RWPE1 (cell line): ENCODE data around the gene UBE2G1.

Experiments used
- CTCF ChIA-PET: fragments of 350-600 bp; sonication (Branson Sonifier 250); formaldehyde crosslinking; extraction: SDS; loops from one replicate; lab custom pipeline; 2021; lab: Yijun Ruan, JAX
- POLR2A ChIA-PET: fragments of 400-600 bp; formaldehyde crosslinking; extraction: SDS; loops from one replicate; lab custom pipeline; 2020; ENCODE audit warnings: antibody characterized with exemption; ENCODE audit not compliant: low non-redundant PET; lab: Yijun Ruan, JAX
- DNase-seq: peaks from one replicate; pipeline ENCODE4 v3.0.0; 2012; ENCODE audit warnings: low spot score
- H3K27ac ChIP-seq: fragments of 450-650 bp; 2 replicates; pipeline ENCODE4 v1.5.1; 2017
- CTCF ChIP-seq: fragments of 450-650 bp; conservative IDR thresholded peaks from 2 replicates; pipeline ENCODE4 v1.5.1; 2017; ENCODE audit warnings: low read depth, mild to moderate bottlenecking

The UBE2G1 gene

GRCh38 chr17:4247971-4248388, 118.5 kb downstream of the UBE2G1 start:
- peak overlapping the region; percentile 62 for H3K27ac ChIP-seq
- CTCF ChIA-PET, result interaction anchor here (0.6 kb wide), 1 partner anchor 32 kb away, joined by 7 read pairs; no protein-coding TSS in a partner anchor
- DNase-seq, result peak; percentile 68
- POLR2A ChIA-PET, result no interaction called here
- no peak for TF ChIP-seq CTCF

DNA sequence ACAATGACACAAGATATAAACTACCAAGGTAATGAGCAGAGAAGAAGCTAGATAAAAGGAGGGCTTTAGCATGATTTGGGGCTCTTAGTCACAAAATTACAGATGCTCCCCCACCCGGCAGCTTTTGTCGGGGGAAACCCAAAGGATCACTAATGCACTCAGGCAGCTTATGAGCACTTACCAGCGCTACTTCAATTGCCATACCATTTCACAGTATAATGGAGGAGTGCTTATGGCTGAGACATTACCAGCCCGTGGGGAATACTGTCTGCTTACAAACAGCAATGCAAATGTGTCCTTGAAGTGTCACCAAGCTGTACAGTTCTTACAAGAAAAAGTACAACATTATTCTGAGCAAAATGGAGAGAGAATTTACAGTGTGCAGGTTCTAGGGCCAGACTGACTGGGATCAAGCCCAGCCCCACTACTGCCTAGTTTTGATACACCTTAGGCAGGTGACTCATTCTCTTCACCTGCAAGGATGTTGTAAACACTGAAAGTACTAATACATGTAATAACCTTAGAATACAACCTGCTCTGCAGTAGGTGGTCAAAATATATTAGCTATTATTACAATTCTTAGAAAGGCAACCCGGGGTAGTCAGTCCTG, 119.0 kb downstream of the UBE2G1 start:
- ChIA-PET CTCF (interaction anchor here (0.6 kb wide), 1 partner anchor 32 kb away, joined by 7 read pairs; no protein-coding TSS in a partner anchor), POLR2A (no interaction called here)
- peak overlapping the region; percentile 62; the same call in 1 of the 2 replicates for H3K27ac ChIP-seq
- DNase-seq, result peak; percentile 76
- no peak for TF ChIP-seq CTCF

DNA sequence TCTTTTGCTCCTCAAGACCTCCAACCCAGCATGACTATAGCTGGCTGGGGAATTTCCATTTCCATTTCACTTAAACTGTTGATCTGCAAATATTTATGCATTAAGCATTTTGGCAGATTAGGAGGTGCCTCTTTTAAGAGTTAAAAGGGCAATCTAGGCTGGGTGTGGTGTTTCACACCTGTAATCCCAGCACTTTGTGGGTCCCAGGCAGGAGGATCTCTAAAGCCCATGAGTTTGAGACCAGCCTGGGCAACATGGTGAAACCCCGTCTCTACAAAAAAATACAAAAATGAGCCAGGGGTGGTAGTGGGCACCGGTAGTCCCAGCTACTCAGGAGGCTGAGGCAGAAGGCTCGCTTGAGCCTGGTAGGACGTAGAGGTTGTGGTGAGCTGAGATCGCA, 119.8 kb downstream of the UBE2G1 start:
- no peak for DNase-seq
- ChIA-PET POLR2A (no interaction called here), CTCF (interaction anchor here (0.6 kb wide), 1 partner anchor 25 kb away, joined by 3 read pairs; no protein-coding TSS in a partner anchor)
- no peak for TF ChIP-seq CTCF
- H3K27ac ChIP-seq, result no peak overlapping the region

GRCh38 chr17:4241535-4241934, 124.9 kb downstream of the UBE2G1 start:
- TF ChIP-seq CTCF, result no peak
- no peak overlapping the region for H3K27ac ChIP-seq
- ChIA-PET CTCF (interaction anchor here (0.6 to 1.4 kb wide), 2 partner anchors 16 to 26 kb away, joined by 3 to 7 read pairs; no protein-coding TSS in a partner anchor), POLR2A (no interaction called here)
- no peak for DNase-seq

DNA sequence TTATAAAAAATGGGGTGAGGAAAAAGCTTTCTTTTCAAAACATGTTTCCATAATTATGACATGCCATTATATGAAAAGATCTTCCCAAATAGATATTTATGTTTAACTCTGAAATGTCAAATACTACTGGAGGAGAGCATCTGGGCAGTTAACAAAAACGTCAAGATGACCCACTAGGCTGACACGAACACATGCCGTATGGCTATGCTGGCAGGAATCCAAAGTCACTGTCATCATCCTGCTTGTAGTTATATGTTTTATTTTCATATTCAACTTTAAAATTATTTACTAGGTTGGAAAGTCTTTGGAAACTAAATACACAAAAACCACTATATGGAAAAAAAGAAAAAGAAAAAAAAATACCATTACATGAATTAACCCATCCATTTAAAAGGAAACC, 130.0 kb downstream of the UBE2G1 start:
- DNase-seq, result no peak
- H3K27ac ChIP-seq, result no peak overlapping the region
- CTCF ChIA-PET, result no interaction called here
- POLR2A ChIA-PET, result no interaction called here
- TF ChIP-seq CTCF, result no peak

DNA sequence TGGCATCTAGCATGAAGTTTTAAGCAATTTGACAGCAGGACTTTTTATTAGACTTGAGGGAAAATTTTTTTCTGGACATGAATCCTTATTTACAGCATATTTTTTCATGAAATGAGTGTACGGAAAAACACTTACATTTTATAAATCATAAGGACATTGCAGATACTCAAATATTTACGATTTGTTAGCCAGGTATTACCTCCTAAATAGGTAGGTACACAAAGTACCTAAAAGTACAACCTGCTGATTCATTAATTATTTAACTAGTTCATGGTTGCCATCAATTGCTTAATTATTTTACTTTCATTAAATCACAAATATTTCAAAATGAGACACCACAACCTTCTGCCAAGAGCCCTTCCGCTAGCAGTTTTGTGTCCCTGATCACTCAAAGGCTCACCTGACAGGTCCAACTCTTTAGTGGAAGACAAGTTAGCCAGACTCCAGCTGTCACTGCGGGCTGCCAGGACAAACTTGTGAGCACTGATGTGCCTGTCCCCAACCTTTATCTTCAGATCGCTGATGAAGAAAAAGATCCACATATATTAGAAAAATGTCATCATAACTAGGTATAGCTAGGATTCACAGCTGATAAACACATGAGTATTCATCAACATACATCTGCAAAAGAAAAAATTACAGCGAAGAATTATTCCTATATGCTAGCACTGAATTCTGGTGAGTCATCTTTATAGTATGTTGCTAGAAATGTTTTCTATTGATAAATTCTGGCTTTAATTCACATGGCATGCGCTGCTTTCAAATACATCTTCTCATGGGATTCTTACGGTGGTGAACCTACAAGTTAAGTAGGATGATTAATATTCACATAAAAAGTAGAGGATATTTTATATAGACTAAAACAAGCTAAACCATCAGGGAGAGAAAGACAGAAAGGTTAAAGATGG, 130.8 kb downstream of the UBE2G1 start:
- TF ChIP-seq CTCF, result no peak
- CTCF ChIA-PET, result interaction anchor here (0.6 kb wide), 2 partner anchors 12 to 110 kb away, joined by 3 to 4 read pairs; no protein-coding TSS in a partner anchor
- no peak overlapping the region for H3K27ac ChIP-seq
- no peak for DNase-seq
- POLR2A ChIA-PET, result no interaction called here
